Measurements from ENCODE around the gene SCFD2.

The SCFD2 gene

GRCh38 chr4:53132132-53132891 lies 233.5 kb downstream of the SCFD2 start:
- DNase-seq: peak; percentile 6

GRCh38 chr4:53131562-53131925 lies 234.3 kb downstream of the SCFD2 start:
- no peak for DNase-seq

- DNase-seq: no peak
Observed at GRCh38 chr4:53130896-53131561, 234.8 kb downstream of the SCFD2 start.

- no peak for DNase-seq
Observed at GRCh38 chr4:53128706-53129357, 237.0 kb downstream of the SCFD2 start.

DNA sequence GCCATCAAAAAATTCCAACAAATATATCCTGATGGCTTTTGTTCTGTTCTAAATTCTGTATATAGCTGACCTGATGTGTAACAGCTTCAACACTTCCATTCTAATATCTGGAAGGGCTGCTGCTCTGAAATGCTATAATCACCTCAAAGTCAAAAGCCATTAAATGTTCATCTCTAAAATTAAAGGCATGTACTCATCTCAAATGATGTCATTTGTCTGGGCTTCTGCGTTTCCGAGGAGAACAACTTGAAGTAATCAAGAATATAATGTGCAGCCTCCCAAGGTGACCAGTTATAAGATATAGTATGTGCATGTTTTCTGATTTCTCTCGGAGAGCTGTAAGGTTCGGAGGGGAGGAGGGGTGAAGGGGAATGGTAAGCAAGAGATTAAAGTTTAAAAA lies 237.6 kb downstream of the SCFD2 start:
- DNase-seq: no peak

GRCh38 chr4:53127365-53127764 lies 238.5 kb downstream of the SCFD2 start:
- no peak for DNase-seq

- no peak for DNase-seq
Observed at GRCh38 chr4:53126099-53126498, 239.8 kb downstream of the SCFD2 start.

DNA sequence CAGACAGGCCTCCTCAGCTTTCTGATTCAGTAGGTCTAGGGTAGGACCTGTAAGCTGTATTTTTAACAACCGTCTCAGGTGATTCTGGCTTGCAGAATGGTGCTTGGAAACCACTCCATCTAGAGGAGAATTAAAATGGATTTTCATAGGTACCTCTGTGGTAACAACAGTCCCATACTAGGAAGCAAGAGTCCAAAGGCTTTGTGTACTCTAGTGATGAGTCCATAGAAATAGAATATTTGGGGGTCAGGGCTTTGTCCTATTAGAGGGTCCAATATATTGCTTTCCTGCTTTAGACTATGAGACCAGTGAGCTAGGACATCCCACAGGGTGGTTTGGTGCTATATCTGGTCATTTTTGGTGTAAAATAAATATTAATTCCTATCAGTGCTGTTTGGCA lies 242.0 kb downstream of the SCFD2 start:
- DNase-seq: no peak

- DNase-seq: no peak
Observed at GRCh38 chr4:53123171-53123570, 242.7 kb downstream of the SCFD2 start.

DNA sequence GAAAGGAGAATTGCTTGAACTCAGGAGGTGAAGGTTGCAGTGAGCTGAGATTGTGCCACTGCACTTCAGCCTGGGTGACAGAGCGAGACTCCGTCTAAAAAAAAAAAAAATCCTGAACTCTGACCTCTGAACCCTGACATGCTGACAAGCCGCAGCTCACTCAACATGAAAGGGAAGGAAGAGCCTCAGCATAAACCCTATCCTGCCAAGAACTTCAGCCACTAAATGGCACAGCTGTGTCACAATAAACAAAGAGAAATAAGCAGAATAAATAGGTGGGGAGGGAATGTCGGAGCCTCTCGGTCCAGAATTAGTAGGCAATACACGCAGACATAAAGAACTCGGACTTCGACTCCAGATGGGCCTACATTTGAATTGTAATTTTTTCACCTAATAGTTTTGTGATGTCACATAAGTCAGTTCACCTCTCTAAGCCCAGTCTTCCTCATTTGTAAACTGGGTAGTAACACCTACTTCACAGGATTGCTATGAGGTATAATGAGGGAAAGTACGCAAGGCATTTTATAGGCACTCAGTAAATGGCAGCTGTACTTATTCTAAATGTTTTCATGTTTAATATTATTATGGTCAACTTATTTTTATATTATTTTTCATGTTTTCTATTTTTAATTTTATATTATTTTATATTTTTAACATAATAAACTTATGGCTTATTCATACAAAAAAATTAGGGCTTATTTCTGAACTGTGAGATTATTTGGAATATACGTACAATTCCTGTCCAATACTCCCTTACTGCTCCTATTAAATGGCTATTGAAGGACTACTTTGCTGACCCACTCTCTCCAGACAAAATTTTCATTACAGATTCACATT lies 243.4 kb downstream of the SCFD2 start:
- no peak for DNase-seq

GRCh38 chr4:53121264-53121865 lies 244.5 kb downstream of the SCFD2 start:
- no peak for DNase-seq

- no peak for DNase-seq
Observed at GRCh38 chr4:53120778-53121177, 245.1 kb downstream of the SCFD2 start.

GRCh38 chr4:53119680-53120079 lies 246.2 kb downstream of the SCFD2 start:
- no peak for DNase-seq

DNA sequence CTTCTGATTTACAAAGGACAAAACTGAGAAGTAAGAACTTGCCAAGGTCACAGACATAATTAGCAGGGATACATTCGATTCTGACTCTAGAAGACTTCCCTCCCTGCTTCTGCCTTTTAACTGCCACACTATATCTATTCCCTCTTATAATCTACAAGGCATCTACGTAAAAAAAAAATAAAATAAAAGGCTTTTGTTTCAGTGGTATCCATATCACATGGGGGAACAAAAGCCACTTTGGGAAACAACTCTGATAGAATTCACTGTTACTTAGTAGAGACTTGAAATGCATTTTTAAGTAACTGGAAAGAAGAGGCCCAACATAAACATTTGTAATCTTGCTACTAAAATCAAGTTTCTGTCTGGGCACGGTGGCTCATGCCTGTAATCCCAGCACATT lies 247.2 kb downstream of the SCFD2 start:
- no peak for DNase-seq

DNA sequence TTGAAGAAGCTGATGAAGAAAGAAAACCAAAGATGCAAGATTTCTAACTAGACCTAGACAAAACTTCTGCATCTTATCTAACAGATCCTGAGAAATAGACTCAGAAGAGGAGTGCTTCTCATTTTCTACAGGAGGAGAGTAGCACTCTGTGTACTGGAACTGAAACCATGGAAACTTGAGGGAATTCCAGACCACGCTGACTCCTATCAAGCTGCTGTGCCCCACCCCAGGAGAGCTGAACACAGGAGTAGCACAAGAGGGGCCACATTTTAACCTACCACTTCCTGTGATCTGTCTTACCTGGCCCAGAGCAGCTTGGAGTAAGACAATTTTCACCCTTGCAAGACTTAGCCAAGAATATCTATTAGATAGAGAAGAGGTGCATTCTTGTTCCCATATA lies 248.9 kb downstream of the SCFD2 start:
- DNase-seq: no peak

DNA sequence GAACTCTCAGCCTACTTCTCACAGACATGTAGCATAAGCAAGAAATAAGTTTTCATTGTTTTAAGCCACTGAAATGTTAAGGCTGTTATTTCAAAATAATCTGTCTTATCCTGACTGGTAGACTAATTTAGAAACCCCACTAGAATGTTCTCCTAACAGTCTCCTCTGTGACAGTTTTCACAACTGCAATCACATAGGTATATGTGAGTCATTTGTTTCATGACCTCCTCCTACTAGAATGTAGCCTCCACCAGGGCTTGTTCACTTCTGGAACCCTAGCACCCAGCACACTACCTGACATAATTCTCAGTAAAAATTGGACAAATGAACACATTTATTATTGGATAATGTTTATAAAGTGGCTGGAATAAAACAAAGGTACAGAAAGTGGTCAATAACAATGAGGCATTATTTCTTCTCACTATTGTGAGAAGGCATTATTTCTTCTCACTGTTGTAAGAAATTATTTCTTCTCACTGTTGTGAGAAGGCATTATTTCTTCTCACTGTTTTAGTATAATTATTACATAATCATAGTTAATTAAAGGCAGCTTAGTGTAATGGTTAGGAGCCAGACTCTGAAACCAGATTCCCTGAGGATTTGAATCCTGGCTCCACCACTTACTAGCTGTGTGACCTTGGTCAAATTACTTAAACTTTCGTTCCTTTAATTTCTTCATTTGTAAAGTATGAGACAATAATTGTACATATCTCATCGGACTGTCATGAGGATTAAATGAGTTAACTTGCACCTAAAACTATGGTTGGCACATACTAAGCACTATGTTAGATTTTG lies 252.2 kb downstream of the SCFD2 start:
- no peak for DNase-seq

DNA sequence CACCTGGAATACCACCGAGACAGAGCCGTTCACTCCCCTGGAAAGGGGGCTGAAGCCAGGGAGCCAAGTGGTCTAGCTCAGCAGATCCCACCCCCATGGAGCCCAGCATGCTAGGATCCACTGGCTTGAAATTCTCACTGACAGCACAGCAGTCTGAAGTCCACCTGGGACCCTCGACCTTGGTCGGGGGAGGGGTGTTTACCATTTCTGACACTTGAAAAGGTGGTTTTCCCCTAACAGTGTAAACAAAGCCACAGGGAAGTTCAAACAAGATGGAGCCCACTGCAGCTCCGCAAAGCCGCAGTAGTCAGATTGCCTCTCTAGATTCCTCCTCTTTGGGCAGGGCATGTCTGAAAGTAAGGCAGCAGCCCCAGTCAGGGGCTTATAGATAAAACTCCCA lies 260.5 kb downstream of the SCFD2 start:
- no peak for DNase-seq

DNA sequence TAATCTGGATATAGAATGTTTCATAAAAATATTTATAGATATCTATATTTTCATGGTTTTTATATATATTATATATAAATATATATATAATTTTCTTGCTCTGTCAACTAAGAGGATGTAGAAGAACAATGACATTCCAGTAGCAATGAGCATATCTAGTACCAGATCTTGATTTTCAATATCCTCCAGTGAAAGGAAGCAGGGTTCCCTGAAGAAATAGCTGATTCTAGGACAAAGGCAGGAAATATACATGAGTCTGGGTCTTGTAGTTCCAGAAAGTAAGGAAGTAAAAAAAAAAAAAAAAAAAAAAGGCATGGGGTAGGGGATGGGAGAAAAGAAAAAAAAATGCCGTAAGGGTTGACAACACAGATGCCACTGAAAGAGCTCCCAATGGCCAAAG lies 262.4 kb downstream of the SCFD2 start:
- DNase-seq: no peak

DNA sequence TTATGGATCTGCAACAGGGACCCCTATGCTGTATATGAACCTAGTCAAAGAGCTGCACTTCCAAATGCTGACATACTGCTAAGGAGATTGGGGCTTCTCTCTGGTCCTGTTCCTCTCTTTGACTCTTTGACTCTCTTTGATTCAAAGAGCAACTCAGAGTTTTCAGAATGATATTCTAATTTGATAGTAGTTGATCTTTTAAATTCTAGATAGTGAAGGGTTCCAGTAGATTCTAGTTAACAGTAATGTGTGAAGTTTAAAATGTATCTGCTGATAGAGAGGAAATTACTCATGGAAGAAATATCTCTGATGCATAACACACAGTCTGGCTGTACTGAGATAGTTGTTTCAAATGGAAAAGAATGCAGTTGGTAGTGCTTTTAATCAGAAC lies 264.7 kb downstream of the SCFD2 start:
- no peak for DNase-seq

- DNase-seq: no peak
Observed at GRCh38 chr4:53100501-53101190, 265.2 kb downstream of the SCFD2 start.

GRCh38 chr4:53098681-53099121 lies 267.2 kb downstream of the SCFD2 start:
- DNase-seq: no peak
